OCI-LY7 (cell line): ENCODE data around the gene CAPZA2.

Source experiments
- CTCF ChIP-seq: fragments of 200-600 bp; sonication (generic); conservative IDR thresholded peaks from 2 replicates; pipeline ENCODE4 v1.5.1; 2014; ENCODE audit warnings: mild to moderate bottlenecking, antibody characterized with exemption, low read length, moderate library complexity, mixed read lengths
- EZH2phosphoT487 ChIP-seq: fragments of 200-600 bp; sonication (generic); IDR thresholded peaks from 2 replicates; pipeline ENCODE4 v1.6.1; 2018; ENCODE audit warnings: low read depth, borderline replicate concordance, mild to moderate bottlenecking, mixed run types, antibody characterized with exemption, low read length, moderate library complexity, mixed read lengths

GRCh38 chr7:116862234-116862950, at the start of gene CAPZA2:
- TF ChIP-seq EZH2phosphoT487 (no peak), CTCF (0 out of 2 replicates have a peak, but pooled peaks have one; percentile 9)
